IMR-90 (cell line): ENCODE measurements around the gene SMIM22. TPM values are rescaled to one million over a fixed set of nuclear protein-coding genes. Genes with fewer than 3 reads are reported as not detected.
A peak's percentile ranks its signal among the peaks of the same experiment; 100 is the strongest.

Experiments used
- ATAC-seq: fragments of 200-7000 bp; cut with Tn5 transposase; 2 replicates; pipeline ENCODE4 v1.9.1; 2020; ENCODE audit warnings: low read depth, mild to moderate bottlenecking, moderate library complexity
- BruUV-seq: library from RNA; stranded (reverse); fragments of 400-500 nt; replicated peaks from 2 replicates; lab custom pipeline; 2021; lab: Mats Ljungman, UMichigan
- CTCF ChIA-PET: fragments of 300-600 bp; formaldehyde crosslinking; extraction: SDS; loops from one replicate; lab custom pipeline; 2021; ENCODE audit warnings: antibody characterized with exemption; lab: Yijun Ruan, JAX
- POLR2A ChIA-PET: fragments of 300-600 bp; sonication (Branson Sonifier 250); formaldehyde crosslinking; loops from one replicate; lab custom pipeline; 2022; ENCODE audit warnings: antibody characterized with exemption; ENCODE audit not compliant: unreplicated experiment; lab: Charles Lee
- DNase-seq: peaks from one replicate; pipeline ENCODE4 v3.0.0; 2013
- H2AFZ ChIP-seq: replicated peaks from 2 replicates; pipeline ENCODE3; 2013; ENCODE audit warnings: low read length, mild to moderate bottlenecking; ENCODE audit not compliant: poor library complexity
- H2AK5ac ChIP-seq: 2 replicates; pipeline ENCODE4 v1.6.1; 2013; ENCODE audit warnings: low read depth, low read length, inconsistent platforms
- H2AK9ac ChIP-seq: replicated peaks from 2 replicates; pipeline ENCODE3; 2013; ENCODE audit warnings: mild to moderate bottlenecking, low read depth, low read length, moderate library complexity; ENCODE audit not compliant: poor library complexity
- H2BK120ac ChIP-seq: 2 replicates; pipeline ENCODE4 v1.6.1; 2013; ENCODE audit warnings: low read depth, low read length, inconsistent platforms
- H2BK15ac ChIP-seq: 3 replicates; pipeline ENCODE4 v1.6.1; 2013; ENCODE audit warnings: low read depth, low read length, inconsistent platforms
- H2BK20ac ChIP-seq: 2 replicates; pipeline ENCODE4 v1.6.1; 2013; ENCODE audit warnings: low read depth, mild to moderate bottlenecking, inconsistent platforms, low read length, moderate library complexity
- H2BK5ac ChIP-seq: 2 replicates; pipeline ENCODE4 v1.6.1; 2013; ENCODE audit warnings: mild to moderate bottlenecking, low read depth, low read length, inconsistent platforms; ENCODE audit not compliant: poor library complexity, severe bottlenecking
- H3K14ac ChIP-seq: replicated peaks from 2 replicates; pipeline ENCODE4 v1.6.1; 2013; ENCODE audit warnings: low read depth, low read length, inconsistent platforms
- H3K18ac ChIP-seq: 2 replicates; pipeline ENCODE4 v1.6.1; 2013; ENCODE audit warnings: low read depth, low read length, control low read depth
- H3K23ac ChIP-seq: 2 replicates; pipeline ENCODE4 v1.6.1; 2013; ENCODE audit warnings: low read depth, low read length, inconsistent platforms
- H3K27ac ChIP-seq: 2 replicates; pipeline ENCODE4 v1.5.1; 2013; ENCODE audit warnings: mild to moderate bottlenecking, control low read depth, low read length; ENCODE audit not compliant: insufficient read depth
- H3K27me3 ChIP-seq: 2 replicates; pipeline ENCODE4 v1.6.1; 2013; ENCODE audit warnings: low read length; ENCODE audit not compliant: control insufficient read depth, insufficient read depth
- H3K36me3 ChIP-seq: 2 replicates; pipeline ENCODE4 v1.6.1; 2013; ENCODE audit warnings: low read length, mixed read lengths; ENCODE audit not compliant: control insufficient read depth, insufficient read depth
- H3K4ac ChIP-seq: 2 replicates; pipeline ENCODE4 v1.6.1; 2013; ENCODE audit warnings: low read depth, low read length, inconsistent platforms
- H3K4me1 ChIP-seq: 2 replicates; pipeline ENCODE4 v1.6.1; 2013; ENCODE audit warnings: low read length, mixed read lengths; ENCODE audit not compliant: control insufficient read depth, insufficient read depth
- H3K4me2 ChIP-seq: 2 replicates; pipeline ENCODE4 v1.6.1; 2013; ENCODE audit warnings: low read depth, mild to moderate bottlenecking, control low read depth, low read length, moderate library complexity
- H3K4me3 ChIP-seq: 2 replicates; pipeline ENCODE4 v1.5.1; 2013; ENCODE audit warnings: low read depth, mild to moderate bottlenecking, control low read depth, low read length, moderate library complexity; ENCODE audit not compliant: insufficient read depth
- H3K56ac ChIP-seq: 2 replicates; pipeline ENCODE4 v1.6.1; 2013; ENCODE audit warnings: low read length, inconsistent platforms; ENCODE audit not compliant: insufficient read depth; ENCODE audit errors: extremely low read depth
- H3K79me1 ChIP-seq, 2 experiments: 2 replicates each; pipeline ENCODE4 v1.6.1; 2013; ENCODE audit warnings: low read length in 2 of 2, inconsistent platforms in 1 of 2, low read depth in 1 of 2
- H3K9ac ChIP-seq: 2 replicates; pipeline ENCODE4 v1.6.1; 2013; ENCODE audit warnings: low read depth, low read length, control low read depth
- H3K9me1 ChIP-seq: 2 replicates; pipeline ENCODE4 v1.6.1; 2013; ENCODE audit warnings: low read length, inconsistent platforms; ENCODE audit not compliant: insufficient read depth
- H3K9me3 ChIP-seq: 2 replicates; pipeline ENCODE4 v1.6.1; 2013; ENCODE audit warnings: low read length; ENCODE audit not compliant: control insufficient read depth, insufficient read depth
- H4K20me1 ChIP-seq: 2 replicates; pipeline ENCODE4 v1.6.1; 2013; ENCODE audit warnings: low read length, inconsistent platforms; ENCODE audit not compliant: insufficient read depth
- H4K5ac ChIP-seq: 2 replicates; pipeline ENCODE4 v1.6.1; 2013; ENCODE audit warnings: mild to moderate bottlenecking, low read depth, low read length, control low read depth
- H4K8ac ChIP-seq, 2 experiments: 2 replicates each; pipeline ENCODE4 v1.6.1; 2013; ENCODE audit warnings: low read depth in 2 of 2, low read length in 2 of 2, control low read depth in 1 of 2, inconsistent platforms in 1 of 2
- H4K91ac ChIP-seq: 2 replicates; pipeline ENCODE4 v1.6.1; 2013; ENCODE audit warnings: low read depth, low read length, inconsistent platforms; ENCODE audit not compliant: insufficient read depth
- BHLHE40 ChIP-seq: fragments of 150-350 bp; IDR thresholded peaks from 2 replicates; pipeline ENCODE4 v1.6.1; 2016; ENCODE audit warnings: mild to moderate bottlenecking, low read depth, low read length
- CEBPB ChIP-seq: IDR thresholded peaks from 2 replicates; pipeline ENCODE4 v1.6.1; 2012; ENCODE audit warnings: low read depth, low read length, improper control_type of control experiment
- CHD1 ChIP-seq: IDR thresholded peaks from 2 replicates; pipeline ENCODE4 v1.6.1; 2012; ENCODE audit warnings: low read depth, low read length, improper control_type of control experiment
- CTCF ChIP-seq: conservative IDR thresholded peaks from 2 replicates; pipeline ENCODE4 v1.5.1; 2012; ENCODE audit warnings: mild to moderate bottlenecking, low read depth, low read length, improper control_type of control experiment
- ELK1 ChIP-seq: fragments of 150-350 bp; IDR thresholded peaks from 2 replicates; pipeline ENCODE4 v1.6.1; 2016; ENCODE audit warnings: low read depth, mild to moderate bottlenecking, low read length, moderate library complexity, borderline replicate concordance
- FOS ChIP-seq: fragments of 150-350 bp; IDR thresholded peaks from 2 replicates; pipeline ENCODE4 v1.6.1; 2016; ENCODE audit warnings: low read depth, low read length
- MAFK ChIP-seq: IDR thresholded peaks from 2 replicates; pipeline ENCODE4 v1.6.1; 2012; ENCODE audit warnings: low read depth, low read length, improper control_type of control experiment
- MAZ ChIP-seq: IDR thresholded peaks from 2 replicates; pipeline ENCODE4 v1.6.1; 2012; ENCODE audit warnings: low read depth, mild to moderate bottlenecking, low read length, improper control_type of control experiment, moderate library complexity, borderline replicate concordance
- MXI1 ChIP-seq: IDR thresholded peaks from 2 replicates; pipeline ENCODE4 v1.6.1; 2012; ENCODE audit warnings: low read depth, mild to moderate bottlenecking, low read length, moderate library complexity, borderline replicate concordance
- NFE2L2 ChIP-seq: fragments of 150-350 bp; IDR thresholded peaks from 2 replicates; pipeline ENCODE4 v1.6.1; 2016; ENCODE audit warnings: low read depth, mild to moderate bottlenecking, low read length
- POLR2A ChIP-seq: IDR thresholded peaks from 2 replicates; pipeline ENCODE4 v1.6.1; 2012; ENCODE audit warnings: mild to moderate bottlenecking, low read depth, low read length
- RAD21 ChIP-seq: IDR thresholded peaks from 2 replicates; pipeline ENCODE4 v1.6.1; 2012; ENCODE audit warnings: low read length, improper control_type of control experiment
- RCOR1 ChIP-seq: IDR thresholded peaks from 2 replicates; pipeline ENCODE4 v1.6.1; 2012; ENCODE audit warnings: mild to moderate bottlenecking, low read length, improper control_type of control experiment; ENCODE audit not compliant: insufficient replicate concordance
- RFX5 ChIP-seq: IDR thresholded peaks from 2 replicates; pipeline ENCODE4 v1.8.0; 2012; ENCODE audit warnings: low read depth, mild to moderate bottlenecking, low read length, moderate library complexity
- SMC3 ChIP-seq: fragments of 150-350 bp; IDR thresholded peaks from 2 replicates; pipeline ENCODE4 v1.6.1; 2016; ENCODE audit warnings: low read depth, mild to moderate bottlenecking, antibody characterized with exemption, low read length, moderate library complexity
- USF2 ChIP-seq: fragments of 150-350 bp; IDR thresholded peaks from 2 replicates; pipeline ENCODE4 v1.6.1; 2017; ENCODE audit warnings: mild to moderate bottlenecking, antibody characterized with exemption, low read length, low read depth
- WGBS, 2 experiments: methylation state at CpG; one replicate each; pipeline versions ENCODE4 v1.1.5 to v1.1.7; 2013; ENCODE audit warnings: missing lambda C conversion rate in 2 of 2; ENCODE audit not compliant: insufficient read length in 1 of 2; ENCODE audit errors: extremely low coverage in 2 of 2; 5-methylcytosine and 5-hydroxymethylcytosine counted together
- dilution Hi-C: fragments of 300-500 bp; cut with HindIII; formaldehyde crosslinking; loops from one replicate; pipeline ENCODE4 v1.14.3; 2018; ENCODE audit warnings: low sequenced_read_pairs; ENCODE audit not compliant: unreplicated experiment
- in situ Hi-C: fragments of 300-500 bp; cut with MboI; formaldehyde crosslinking; loops from 3 replicates; pipeline ENCODE4 v1.14.3; 2019; ENCODE audit warnings: low sequenced_read_pairs, inconsistent platforms, mixed read lengths
- intact Hi-C: fragments of 100-400 bp; cut with micrococcal nuclease; formaldehyde crosslinking; loops from 2 replicates; pipeline ENCODE4 v1.10.0; 2022
- polyA plus RNA-seq, 3 experiments: library from polyadenylated mRNA; depleted of rRNA; stranded (reverse); fragments of >200 nt; gene quantifications; 2 replicates each; pipeline ENCODE4 v1.2.3, GENCODE V29; 2012; ENCODE audit warnings: low replicate concordance in 1 of 3
- total RNA-seq: library from RNA; depleted of rRNA; stranded (reverse); fragments of >200 nt; gene quantifications from 2 replicates; pipeline ENCODE4 v1.2.3, GENCODE V29; 2012

Gene SMIM22
- total and polyA plus RNA-seq, 2 of the 4 experiments (the other 2 are of a cell fraction), result not detected

- POLR2A ChIA-PET, result no interaction called here
- Histone ChIP-seq H2AK5ac (no peak overlapping the region), H2BK5ac (no peak overlapping the region), H2BK20ac (no peak overlapping the region), H3K18ac (no peak overlapping the region), H4K91ac (no peak overlapping the region), H2AK9ac (peak overlapping the region; percentile 3), H3K23ac (no peak overlapping the region), H2AFZ (no peak overlapping the region), H3K4ac (no peak overlapping the region), H2BK15ac (no peak overlapping the region), H3K79me1 (peaks cover 42 to 62% of the 10 kb centered on the region in 2 experiments), H2BK120ac (no peak overlapping the region), H3K56ac (no peak overlapping the region), H3K27ac (no peak overlapping the region), H3K4me2 (no peak overlapping the region), H3K4me1 (no peaks in the 10 kb centered on the region), H4K5ac (no peak overlapping the region), H4K8ac (no peak overlapping the region), H3K27me3 (no peaks in the 10 kb centered on the region), H3K9me1 (no peaks in the 10 kb centered on the region), H4K20me1 (peaks cover 25% of the 10 kb centered on the region), H3K9ac (no peak overlapping the region), H3K9me3 (no peaks in the 10 kb centered on the region), H3K4me3 (no peak overlapping the region), H3K36me3 (peaks cover 59% of the 10 kb centered on the region), H3K14ac (no peak overlapping the region)
- ATAC-seq (no peak), DNase-seq (no peak)
- BruUV-seq, result no TSS peak
- intact Hi-C loops, result no loop called here
- CTCF ChIA-PET, result no interaction called here
- dilution Hi-C loops, result no loop called here
- in situ Hi-C loops, result no loop called here
- WGBS, 2 experiments, result 91% methylated on average over 4 of the region's 13 CpGs; no CpG with 5 or more reads in 1 of the 2 experiments
- TF ChIP-seq FOS (no peak), MAZ (no peak), NFE2L2 (no peak), CTCF (no peak), MXI1 (no peak), MAFK (no peak), SMC3 (no peak), CEBPB (no peak), RAD21 (no peak), ELK1 (no peak), CHD1 (no peak), USF2 (no peak), RFX5 (no peak), BHLHE40 (no peak), POLR2A (no peak), RCOR1 (no peak)
Measured at GRCh38 chr16:4837733-4838501, 42.7 kb downstream of the SMIM22 start.
